Measurements from ENCODE around the gene DDX10.

DNA sequence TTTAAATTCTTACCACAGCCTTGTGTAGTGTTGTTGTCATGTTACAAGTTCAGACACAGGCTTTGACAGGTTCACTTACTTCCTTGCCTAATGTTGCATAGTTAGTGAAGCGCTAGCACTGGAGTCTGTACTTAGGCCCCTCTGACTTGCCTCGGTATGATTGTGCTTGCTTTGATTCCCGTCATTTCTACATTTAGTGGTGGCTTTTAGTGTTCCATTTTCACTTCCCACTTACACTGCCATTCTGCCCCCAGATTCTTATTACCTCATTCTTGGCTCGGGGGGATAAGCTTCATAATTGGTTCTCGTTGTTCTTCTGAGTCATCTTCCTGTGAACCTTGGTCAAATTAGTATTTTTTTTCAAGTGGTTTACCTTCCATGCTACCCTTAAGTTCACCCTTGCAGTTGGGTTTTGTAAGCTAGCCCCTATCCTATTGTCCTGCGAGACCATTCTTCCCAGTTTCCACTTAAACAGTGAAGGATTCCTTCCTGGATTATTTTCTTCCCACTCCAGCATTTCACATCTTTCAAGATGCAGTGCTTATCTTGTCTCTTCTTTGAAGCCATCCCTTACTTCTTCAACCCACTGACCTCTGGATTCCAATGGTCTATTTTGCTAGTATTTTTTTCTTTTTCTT, 68.7 kb downstream of the DDX10 start:
- TF ChIP-seq, protein P1, sequence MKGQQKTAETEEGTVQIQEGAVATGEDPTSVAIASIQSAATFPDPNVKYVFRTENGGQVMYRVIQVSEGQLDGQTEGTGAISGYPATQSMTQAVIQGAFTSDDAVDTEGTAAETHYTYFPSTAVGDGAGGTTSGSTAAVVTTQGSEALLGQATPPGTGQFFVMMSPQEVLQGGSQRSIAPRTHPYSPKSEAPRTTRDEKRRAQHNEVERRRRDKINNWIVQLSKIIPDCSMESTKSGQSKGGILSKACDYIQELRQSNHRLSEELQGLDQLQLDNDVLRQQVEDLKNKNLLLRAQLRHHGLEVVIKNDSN (IDR thresholded peaks at IDR 0.05), result no peak
- TF ChIP-seq TCF12 (IDR thresholded peaks at IDR 0.05; ENCODE audit: low read depth) (no peak), FOXM1 (IDR thresholded peaks at IDR 0.05; ENCODE audit: borderline replicate concordance, low read depth) (no peak), TAF1 (IDR thresholded peaks at IDR 0.05; ENCODE audit: low read depth) (no peak), CREB1 (IDR thresholded peaks at IDR 0.05; ENCODE audit: low read depth) (no peak), RAD21 (IDR thresholded peaks at IDR 0.05; ENCODE audit: low read depth) (no peak), EP300 (IDR thresholded peaks at IDR 0.05; ENCODE audit: borderline replicate concordance) (no peak), EGR1 (IDR thresholded peaks at IDR 0.05) (no peak), YY1 (IDR thresholded peaks at IDR 0.05; ENCODE audit: low read depth) (no peak), CEBPB (IDR thresholded peaks at IDR 0.05) (no peak), TEAD4 (IDR thresholded peaks at IDR 0.05) (no peak), NFIC (IDR thresholded peaks at IDR 0.05) (no peak)
- TF ChIP-seq, protein P2, sequence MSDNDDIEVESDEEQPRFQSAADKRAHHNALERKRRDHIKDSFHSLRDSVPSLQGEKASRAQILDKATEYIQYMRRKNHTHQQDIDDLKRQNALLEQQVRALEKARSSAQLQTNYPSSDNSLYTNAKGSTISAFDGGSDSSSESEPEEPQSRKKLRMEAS (IDR thresholded peaks at IDR 0.05), result no peak
